ENCODE results near the gene CALML3.

Gene CALML3

GRCh38 chr10:5540080-5540479 lies 15.3 kb downstream of the CALML3 start:
- no peak overlapping the region for H3K27ac ChIP-seq
- H3K4me3 ChIP-seq, result no peak overlapping the region
- H4K20me1 ChIP-seq, result no peaks in the 10 kb centered on the region
- H3K27me3 ChIP-seq, result no peaks in the 10 kb centered on the region
- no peak overlapping the region for H3K4me2 ChIP-seq
- H3K4me1 ChIP-seq, result peaks cover 14% of the 10 kb centered on the region
- H3K36me3 ChIP-seq, result no peaks in the 10 kb centered on the region
- no peak overlapping the region for H3K9ac ChIP-seq
- peaks cover 25% of the 10 kb centered on the region for H3K9me3 ChIP-seq
- TF ChIP-seq Cebpa-rat (IDR thresholded peaks at IDR 0.05), result no peak

- no peak overlapping the region for H3K4me2 ChIP-seq
These were observed 16.1 kb downstream of the CALML3 start for GRCh38 chr10:5540891-5541290.

GRCh38 chr10:5542100-5542499 lies 17.3 kb downstream of the CALML3 start:
- Histone ChIP-seq H4K20me1 (no peaks in the 10 kb centered on the region), H3K9me3 (peaks cover 25% of the 10 kb centered on the region), H3K27ac (no peak overlapping the region), H3K36me3 (no peaks in the 10 kb centered on the region), H3K9ac (no peak overlapping the region), H3K4me1 (peaks cover 14% of the 10 kb centered on the region), H3K4me3 (no peak overlapping the region), H3K27me3 (no peaks in the 10 kb centered on the region), H3K4me2 (no peak overlapping the region)
- no peak for TF ChIP-seq Cebpa-rat (IDR thresholded peaks at IDR 0.05)

More at GRCh38 chr10:5540891-5541290, 16.1 kb downstream of the CALML3 start:
- Histone ChIP-seq H3K27ac (no peak overlapping the region), H3K36me3 (no peaks in the 10 kb centered on the region), H3K4me3 (no peak overlapping the region), H3K4me1 (peaks cover 14% of the 10 kb centered on the region), H4K20me1 (no peaks in the 10 kb centered on the region), H3K27me3 (no peaks in the 10 kb centered on the region), H3K9me3 (peaks cover 25% of the 10 kb centered on the region), H3K9ac (no peak overlapping the region)
- TF ChIP-seq Cebpa-rat (IDR thresholded peaks at IDR 0.05), result no peak

GRCh38 chr10:5543623-5544022 lies 18.9 kb downstream of the CALML3 start:
- H3K27ac ChIP-seq, result no peak overlapping the region
- H3K36me3 ChIP-seq, result no peaks in the 10 kb centered on the region
- H3K9me3 ChIP-seq, result peaks cover 25% of the 10 kb centered on the region
- H3K4me1 ChIP-seq, result peaks cover 19% of the 10 kb centered on the region
- H3K4me3 ChIP-seq, result no peak overlapping the region
- H4K20me1 ChIP-seq, result no peaks in the 10 kb centered on the region
- no peak overlapping the region for H3K4me2 ChIP-seq
- H3K27me3 ChIP-seq, result no peaks in the 10 kb centered on the region
- TF ChIP-seq Cebpa-rat (IDR thresholded peaks at IDR 0.05), result no peak
- no peak overlapping the region for H3K9ac ChIP-seq

- Histone ChIP-seq H4K20me1 (no peaks in the 10 kb centered on the region), H3K27me3 (no peaks in the 10 kb centered on the region), H3K9ac (no peak overlapping the region), H3K36me3 (no peaks in the 10 kb centered on the region), H3K4me1 (peaks cover 12% of the 10 kb centered on the region), H3K4me2 (no peak overlapping the region), H3K27ac (no peak overlapping the region), H3K4me3 (no peak overlapping the region), H3K9me3 (peaks cover 25% of the 10 kb centered on the region)
- TF ChIP-seq Cebpa-rat (IDR thresholded peaks at IDR 0.05), result no peak
These were observed 19.6 kb downstream of the CALML3 start for GRCh38 chr10:5544216-5544805.

GRCh38 chr10:5545011-5545410 lies 20.2 kb downstream of the CALML3 start:
- H3K4me1 ChIP-seq, result peaks cover 7% of the 10 kb centered on the region
- H3K36me3 ChIP-seq, result no peaks in the 10 kb centered on the region
- H3K9ac ChIP-seq, result no peak overlapping the region
- no peak overlapping the region for H3K27ac ChIP-seq
- no peak overlapping the region for H3K4me2 ChIP-seq
- H3K4me3 ChIP-seq, result no peak overlapping the region
- H3K9me3 ChIP-seq, result peaks cover 23% of the 10 kb centered on the region
- H3K27me3 ChIP-seq, result no peaks in the 10 kb centered on the region
- no peak for TF ChIP-seq Cebpa-rat (IDR thresholded peaks at IDR 0.05)
- H4K20me1 ChIP-seq, result no peaks in the 10 kb centered on the region

GRCh38 chr10:5545426-5545777 lies 20.6 kb downstream of the CALML3 start:
- Histone ChIP-seq H4K20me1 (no peaks in the 10 kb centered on the region), H3K4me2 (no peak overlapping the region), H3K27ac (no peak overlapping the region), H3K27me3 (no peaks in the 10 kb centered on the region), H3K4me1 (peaks cover 7% of the 10 kb centered on the region), H3K4me3 (no peak overlapping the region), H3K36me3 (no peaks in the 10 kb centered on the region), H3K9ac (no peak overlapping the region), H3K9me3 (peaks cover 21% of the 10 kb centered on the region)
- TF ChIP-seq Cebpa-rat (IDR thresholded peaks at IDR 0.05), result no peak

GRCh38 chr10:5545778-5546710 lies 21.3 kb downstream of the CALML3 start:
- Histone ChIP-seq H3K9me3 (peaks cover 14% of the 10 kb centered on the region), H3K27ac (no peak overlapping the region), H3K36me3 (no peaks in the 10 kb centered on the region), H3K4me3 (no peak overlapping the region), H3K27me3 (no peaks in the 10 kb centered on the region), H4K20me1 (no peaks in the 10 kb centered on the region), H3K4me1 (peaks cover 7% of the 10 kb centered on the region), H3K9ac (no peak overlapping the region), H3K4me2 (no peak overlapping the region)
- TF ChIP-seq Cebpa-rat (IDR thresholded peaks at IDR 0.05), result no peak

- Histone ChIP-seq H3K4me3 (no peak overlapping the region), H3K36me3 (no peaks in the 10 kb centered on the region), H3K4me2 (peak overlapping the region; percentile 62; the same call in 1 of the 2 replicates), H3K27ac (no peak overlapping the region), H3K9ac (no peak overlapping the region), H3K9me3 (peaks cover 7% of the 10 kb centered on the region; the same call in 1 of the 2 replicates), H3K27me3 (no peaks in the 10 kb centered on the region), H4K20me1 (no peaks in the 10 kb centered on the region), H3K4me1 (peaks cover 14% of the 10 kb centered on the region)
- no peak for TF ChIP-seq Cebpa-rat (IDR thresholded peaks at IDR 0.05)
These were observed 22.3 kb downstream of the CALML3 start for GRCh38 chr10:5546891-5547680.

GRCh38 chr10:5547681-5547930 lies 22.8 kb downstream of the CALML3 start:
- Histone ChIP-seq H3K9me3 (peaks cover 6% of the 10 kb centered on the region; the same call in 1 of the 2 replicates), H3K27ac (0 out of 2 replicates have a peak overlapping the region, but pooled peaks have one; percentile 22), H3K4me1 (peaks cover 16% of the 10 kb centered on the region), H3K4me3 (no peak overlapping the region), H3K4me2 (peak overlapping the region; percentile 62), H3K36me3 (no peaks in the 10 kb centered on the region), H3K27me3 (no peaks in the 10 kb centered on the region), H3K9ac (no peak overlapping the region), H4K20me1 (no peaks in the 10 kb centered on the region)
- no peak for TF ChIP-seq Cebpa-rat (IDR thresholded peaks at IDR 0.05)

All from BLaER1 (cell line).